Suprapubic skin (tissue), 4 donors: ENCODE data around the gene DIPK1A.

ENCODE experiments used
- CTCF ChIP-seq, 2 donors: fragments of 200-600 bp in 1 of 2; fragments of 450-650 bp in 1 of 2; sonication (generic) in 1 of 2; IDR thresholded peaks; one replicate each; pipeline ENCODE4 v1.5.1; 2016 to 2019; ENCODE audit warnings: antibody characterized with exemption in 2 of 2, mild to moderate bottlenecking in 1 of 2, moderate library complexity in 1 of 2
- EP300 ChIP-seq: sonication (generic); formaldehyde crosslinking; IDR thresholded peaks from one replicate; pipeline ENCODE4 v1.6.1; 2017; ENCODE audit warnings: antibody characterized with exemption
- POLR2A ChIP-seq, 2 donors: fragments of 450-650 bp; IDR thresholded peaks; one replicate each; pipeline ENCODE4 v1.6.1; 2017; ENCODE audit warnings: antibody characterized with exemption in 2 of 2, mild to moderate bottlenecking in 2 of 2, moderate library complexity in 2 of 2
- POLR2AphosphoS5 ChIP-seq, 3 donors: sonication (generic); formaldehyde crosslinking; IDR thresholded peaks; one replicate each; pipeline ENCODE4 v1.6.1; 2017; ENCODE audit warnings: antibody characterized with exemption in 3 of 3

GRCh38 chr1:92910081-92910480 is 51.2 kb downstream of the DIPK1A start:
- TF ChIP-seq CTCF (IDR thresholded peaks at IDR 0.05) (no peak), POLR2A (IDR thresholded peaks at IDR 0.05) (no peak), POLR2AphosphoS5 (IDR thresholded peaks at IDR 0.05) (no peak), EP300 (no peak)
